ENCODE measurements around the gene KCNH3. TPM values are rescaled to one million over a fixed set of nuclear protein-coding genes. Genes with fewer than 3 reads are reported as not detected.

KCNH3 gene
- total RNA-seq, 1 experiment from 2014 or later = 0.26 TPM

DNA sequence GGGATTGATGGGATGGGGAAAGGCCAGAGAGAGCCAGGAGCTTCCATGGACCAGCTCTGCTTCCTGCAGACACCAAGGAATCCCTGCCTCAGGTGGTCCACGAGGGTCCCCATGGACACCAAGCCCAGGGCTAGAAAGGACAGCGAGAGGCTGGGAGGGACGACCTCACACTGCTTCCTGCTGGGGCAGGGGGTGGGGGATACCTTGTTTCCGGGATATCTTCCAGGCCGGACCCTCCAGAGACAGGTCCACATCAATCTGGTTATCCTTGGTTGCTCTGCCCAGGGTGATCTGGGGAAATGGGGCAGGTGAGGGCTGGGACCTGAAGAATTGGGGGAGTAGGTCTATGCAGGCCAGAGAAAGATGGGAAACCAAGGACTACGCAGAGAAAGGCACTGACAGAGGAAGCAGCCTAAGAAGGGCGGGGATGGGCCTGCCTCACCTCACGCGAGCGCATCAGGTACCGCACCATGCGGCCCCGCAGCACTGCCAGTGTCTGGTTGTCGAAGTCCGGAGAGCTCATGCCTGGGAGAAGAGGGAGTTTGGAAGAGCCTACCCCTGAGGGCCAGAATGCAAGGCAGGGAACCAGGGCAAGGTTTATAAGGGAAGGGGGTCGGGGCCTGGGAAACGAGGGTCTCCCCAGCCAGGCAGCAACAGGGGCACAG lies 20.3 kb downstream of the KCNH3 start:
- Histone ChIP-seq H3K79me1 (ENCODE audit: insufficient read depth, low read depth, low read length, poor library complexity, severe bottlenecking) (no peaks in the 10 kb centered on the region), H2BK12ac (ENCODE audit: insufficient read length, low read depth, low read length) (no peak overlapping the region), H3K4me1 (ENCODE audit: insufficient read depth, low read length) (no peaks in the 10 kb centered on the region), H3K4ac (ENCODE audit: low read depth, low read length) (no peak overlapping the region), H3T11ph (ENCODE audit: low read length) (no peak overlapping the region), H4K8ac (replicated peaks; ENCODE audit: insufficient read length, low read depth, low read length) (no peak overlapping the region), H3K18ac (ENCODE audit: insufficient read length, low read depth, low read length) (no peak overlapping the region), H2AFZ (ENCODE audit: low read length) (no peak overlapping the region), H4K5ac (ENCODE audit: insufficient read length, low read depth, low read length) (no peak overlapping the region), H3K79me2 (ENCODE audit: insufficient read depth, low read length) (no peaks in the 10 kb centered on the region), H2AK5ac (ENCODE audit: insufficient read length, low read length) (no peak overlapping the region), H3K23me2 (ENCODE audit: insufficient read length, low read depth, low read length, poor library complexity, severe bottlenecking) (no peaks in the 10 kb centered on the region), H4K91ac (ENCODE audit: insufficient read length, low read depth, low read length) (no peak overlapping the region), H3K14ac (ENCODE audit: insufficient read depth, low read length) (no peak overlapping the region), H3K4me2 (ENCODE audit: insufficient read depth, insufficient read length, low read length) (no peak overlapping the region), H2BK15ac (ENCODE audit: low read depth, low read length) (no peak overlapping the region), H3K9ac (ENCODE audit: extremely low read depth, insufficient read length, low read length) (no peak overlapping the region), H2BK120ac (ENCODE audit: low read depth, low read length, poor library complexity, severe bottlenecking) (no peak overlapping the region), H4K20me1 (ENCODE audit: control insufficient read depth, insufficient read depth, insufficient read length) (no peaks in the 10 kb centered on the region), H2BK20ac (ENCODE audit: low read depth, low read length, poor library complexity, severe bottlenecking) (no peak overlapping the region), H3K23ac (ENCODE audit: insufficient read length, low read depth, low read length) (no peak overlapping the region), H3K27ac (ENCODE audit: insufficient read length, low read depth, low read length) (no peak overlapping the region), H3K9me3 (ENCODE audit: control insufficient read depth, low read depth, low read length) (no peaks in the 10 kb centered on the region), H2BK5ac (ENCODE audit: insufficient read length, low read length) (no peak overlapping the region), H3K56ac (ENCODE audit: insufficient read length, low read depth, low read length) (no peak overlapping the region), H3K27me3 (ENCODE audit: insufficient read depth, low read length) (no peaks in the 10 kb centered on the region)
- peaks cover 1% of the 10 kb centered on the region; the same call in 1 of the 2 replicates for H3K27me3 Mint-ChIP-seq (ENCODE audit: low read depth)
- no peaks in the 10 kb centered on the region for H3K4me1 Mint-ChIP-seq
- no peak overlapping the region for H3K4me3 Mint-ChIP-seq
- DNase-seq = no peak
- H3K27ac Mint-ChIP-seq = no peak overlapping the region
- TF ChIP-seq, protein P1, sequence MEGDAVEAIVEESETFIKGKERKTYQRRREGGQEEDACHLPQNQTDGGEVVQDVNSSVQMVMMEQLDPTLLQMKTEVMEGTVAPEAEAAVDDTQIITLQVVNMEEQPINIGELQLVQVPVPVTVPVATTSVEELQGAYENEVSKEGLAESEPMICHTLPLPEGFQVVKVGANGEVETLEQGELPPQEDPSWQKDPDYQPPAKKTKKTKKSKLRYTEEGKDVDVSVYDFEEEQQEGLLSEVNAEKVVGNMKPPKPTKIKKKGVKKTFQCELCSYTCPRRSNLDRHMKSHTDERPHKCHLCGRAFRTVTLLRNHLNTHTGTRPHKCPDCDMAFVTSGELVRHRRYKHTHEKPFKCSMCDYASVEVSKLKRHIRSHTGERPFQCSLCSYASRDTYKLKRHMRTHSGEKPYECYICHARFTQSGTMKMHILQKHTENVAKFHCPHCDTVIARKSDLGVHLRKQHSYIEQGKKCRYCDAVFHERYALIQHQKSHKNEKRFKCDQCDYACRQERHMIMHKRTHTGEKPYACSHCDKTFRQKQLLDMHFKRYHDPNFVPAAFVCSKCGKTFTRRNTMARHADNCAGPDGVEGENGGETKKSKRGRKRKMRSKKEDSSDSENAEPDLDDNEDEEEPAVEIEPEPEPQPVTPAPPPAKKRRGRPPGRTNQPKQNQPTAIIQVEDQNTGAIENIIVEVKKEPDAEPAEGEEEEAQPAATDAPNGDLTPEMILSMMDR (conservative IDR thresholded peaks at IDR 0.05) = no peak
- WGBS (ENCODE audit: extremely low coverage, insufficient read length, low lambda C conversion rate) = no CpG with 5 or more reads among the region's 17 CpGs
- no peaks in the 10 kb centered on the region; a peak in 1 of 5 replicates for H3K9me3 Mint-ChIP-seq
- H3K36me3 Mint-ChIP-seq (ENCODE audit: insufficient read depth in 1 of 3, low read depth in 3 of 3) = peaks cover 27 to 65% (median 60%) of the 10 kb centered on the region in 3 experiments; a peak in 6 of 7 replicates

Measured in H9 (cell line).